ENCODE measurements around the gene EIF2D. TPM values are rescaled to one million over a fixed set of nuclear protein-coding genes. Genes with fewer than 3 reads are reported as not detected.

EIF2D gene
- total and polyA plus RNA-seq, 8 donors = 37.5 to 110 (median 90.7) TPM

GRCh38 chr1:206555473-206555935, 56.8 kb downstream of the EIF2D start:
- intact Hi-C loops (cut with DNase I) = no loop called here
- TF ChIP-seq CTCF (IDR thresholded peaks at IDR 0.05) = no peak
- Histone ChIP-seq H3K4me3 (no peak overlapping the region), H3K27me3 (no peaks in the 10 kb centered on the region), H3K4me1 (peaks cover 25 to 68% of the 10 kb centered on the region in 2 donors), H3K9me3 (no peaks in the 10 kb centered on the region), H3K36me3 (no peaks in the 10 kb centered on the region), H3K27ac (no peak overlapping the region)
- no peak for ATAC-seq
- DNase-seq = no peak

- peaks cover 22 to 62% of the 10 kb centered on the region in 2 donors for H3K4me1 ChIP-seq
- intact Hi-C loops (cut with DNase I) = no loop called here
- no peak overlapping the region for H3K4me3 ChIP-seq
- H3K27ac ChIP-seq = no peak overlapping the region
- TF ChIP-seq CTCF (IDR thresholded peaks at IDR 0.05) = no peak
- no peaks in the 10 kb centered on the region for H3K9me3 ChIP-seq
- ATAC-seq (no peak), DNase-seq (peak in 1 of 4 donors; percentile 28)
- no peaks in the 10 kb centered on the region for H3K27me3 ChIP-seq
- no peaks in the 10 kb centered on the region for H3K36me3 ChIP-seq
These were observed 57.4 kb downstream of the EIF2D start for GRCh38 chr1:206554701-206555472.

- Histone ChIP-seq H3K36me3 (no peaks in the 10 kb centered on the region), H3K4me3 (no peak overlapping the region), H3K4me1 (peaks cover 15 to 56% of the 10 kb centered on the region in 2 donors), H3K9me3 (no peaks in the 10 kb centered on the region), H3K27ac (no peak overlapping the region), H3K27me3 (no peaks in the 10 kb centered on the region)
- no peak for DNase-seq
- TF ChIP-seq CTCF (IDR thresholded peaks at IDR 0.05) = no peak
- intact Hi-C loops (cut with DNase I) = no loop called here
- ATAC-seq = no peak
These were observed 58.1 kb downstream of the EIF2D start for GRCh38 chr1:206554211-206554610.

- no peak for DNase-seq
- Histone ChIP-seq H3K27me3 (no peaks in the 10 kb centered on the region), H3K36me3 (no peaks in the 10 kb centered on the region), H3K4me3 (no peak overlapping the region), H3K9me3 (no peaks in the 10 kb centered on the region), H3K27ac (no peak overlapping the region), H3K4me1 (peaks cover 7 to 35% of the 10 kb centered on the region in 2 donors)
- ATAC-seq = peak; percentile 5
- TF ChIP-seq CTCF (IDR thresholded peaks at IDR 0.05) = no peak
- intact Hi-C loops (cut with DNase I) = no loop called here
These were observed 60.3 kb downstream of the EIF2D start for GRCh38 chr1:206551986-206552326.

- intact Hi-C loops (cut with DNase I) = no loop called here
- no peak for TF ChIP-seq CTCF (IDR thresholded peaks at IDR 0.05)
- H3K27ac ChIP-seq = no peak overlapping the region
- DNase-seq (no peak), ATAC-seq (no peak)
- H3K9me3 ChIP-seq = no peaks in the 10 kb centered on the region
- H3K27me3 ChIP-seq = no peaks in the 10 kb centered on the region
- no peak overlapping the region for H3K4me3 ChIP-seq
- H3K36me3 ChIP-seq = no peaks in the 10 kb centered on the region
- peaks cover 5 to 29% of the 10 kb centered on the region in 2 donors for H3K4me1 ChIP-seq
These were observed 60.8 kb downstream of the EIF2D start for GRCh38 chr1:206551296-206551985.

All from left lung (tissue), 10 donors.